GM19438 (cell line): ENCODE measurements around the gene LGALS7.

Source experiments
- ATAC-seq: cut with Tn5 transposase; IDR thresholded peaks from one replicate; pipeline ENCODE4 v1.9.1; 2021; ENCODE audit warnings: low read depth; ENCODE audit not compliant: unreplicated experiment

Gene LGALS7

GRCh38 chr19:38728752-38729541 is 44.4 kb downstream of the LGALS7 start:
- no peak for ATAC-seq

- ATAC-seq: no peak
Measured at GRCh38 chr19:38727868-38728660, 45.3 kb downstream of the LGALS7 start.

GRCh38 chr19:38727306-38727867 is 45.9 kb downstream of the LGALS7 start:
- ATAC-seq: no peak

- ATAC-seq: no peak
Measured at GRCh38 chr19:38726761-38727301, 46.5 kb downstream of the LGALS7 start.

GRCh38 chr19:38726284-38726673 is 47.0 kb downstream of the LGALS7 start:
- ATAC-seq: no peak

GRCh38 chr19:38725469-38726283 is 47.6 kb downstream of the LGALS7 start:
- no peak for ATAC-seq

GRCh38 chr19:38723990-38724854 is 49.1 kb downstream of the LGALS7 start:
- no peak for ATAC-seq

GRCh38 chr19:38723606-38723965 is 49.7 kb downstream of the LGALS7 start:
- no peak for ATAC-seq

GRCh38 chr19:38722947-38723605 is 50.2 kb downstream of the LGALS7 start:
- no peak for ATAC-seq

GRCh38 chr19:38721979-38722773 is 51.1 kb downstream of the LGALS7 start:
- ATAC-seq: no peak

- no peak for ATAC-seq
Measured at GRCh38 chr19:38721496-38721895, 51.8 kb downstream of the LGALS7 start.
